ENCODE results near the gene AUTS2. TPM values are rescaled to one million over a fixed set of nuclear protein-coding genes. Genes with fewer than 3 reads are reported as not detected.

Gene AUTS2
- total and polyA plus RNA-seq, 9 of the 15 experiments (the other 6 are each of a cell fraction or from before 2014, with no cell fraction given) = 0.58 TPM; not detected in 8

DNA sequence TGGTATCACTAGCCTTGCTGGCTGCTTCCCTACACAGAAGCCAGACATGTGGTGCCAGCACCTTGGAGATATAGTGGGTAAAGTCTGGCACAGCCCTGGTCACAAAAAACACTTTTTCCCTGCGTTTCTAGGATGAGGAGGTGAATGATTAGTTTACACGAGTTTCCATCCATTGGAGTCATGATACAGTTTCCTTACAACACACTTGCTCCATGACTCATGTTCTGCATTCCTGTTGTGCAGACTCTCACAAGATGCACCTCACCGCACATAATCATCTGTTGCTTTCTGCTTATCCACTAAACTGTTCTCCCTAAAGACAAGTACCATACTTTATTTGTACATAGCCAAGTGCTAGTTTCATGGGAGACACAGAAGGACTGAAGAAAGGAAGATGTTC, 786.6 kb downstream of the AUTS2 start:
- POLR2A ChIA-PET = no interaction called here
- TF ChIP-seq HNRNPL (IDR thresholded peaks at IDR 0.05; ENCODE audit: low read depth, low read length) (no peak), PRPF4 (IDR thresholded peaks at IDR 0.05; ENCODE audit: insufficient read depth, low read depth, low read length, poor library complexity, severe bottlenecking) (no peak), ETS1 (conservative IDR thresholded peaks at IDR 0.05; ENCODE audit: control insufficient read depth, low read depth, low read length) (no peak), TOE1 (IDR thresholded peaks at IDR 0.05; ENCODE audit: borderline replicate concordance) (no peak), TOE1 (CRISPR knock-in tag; IDR thresholded peaks at IDR 0.05; ENCODE audit: borderline replicate concordance, low read depth) (no peak), TRIM24 (IDR thresholded peaks at IDR 0.05) (no peak), HDAC6 (IDR thresholded peaks at IDR 0.05; ENCODE audit: low read depth, low read length) (no peak), ATF6 (CRISPR knock-in tag; IDR thresholded peaks at IDR 0.05) (no peak), RNF2 (IDR thresholded peaks at IDR 0.05) (no peak)
- TF ChIP-seq, protein P1, sequence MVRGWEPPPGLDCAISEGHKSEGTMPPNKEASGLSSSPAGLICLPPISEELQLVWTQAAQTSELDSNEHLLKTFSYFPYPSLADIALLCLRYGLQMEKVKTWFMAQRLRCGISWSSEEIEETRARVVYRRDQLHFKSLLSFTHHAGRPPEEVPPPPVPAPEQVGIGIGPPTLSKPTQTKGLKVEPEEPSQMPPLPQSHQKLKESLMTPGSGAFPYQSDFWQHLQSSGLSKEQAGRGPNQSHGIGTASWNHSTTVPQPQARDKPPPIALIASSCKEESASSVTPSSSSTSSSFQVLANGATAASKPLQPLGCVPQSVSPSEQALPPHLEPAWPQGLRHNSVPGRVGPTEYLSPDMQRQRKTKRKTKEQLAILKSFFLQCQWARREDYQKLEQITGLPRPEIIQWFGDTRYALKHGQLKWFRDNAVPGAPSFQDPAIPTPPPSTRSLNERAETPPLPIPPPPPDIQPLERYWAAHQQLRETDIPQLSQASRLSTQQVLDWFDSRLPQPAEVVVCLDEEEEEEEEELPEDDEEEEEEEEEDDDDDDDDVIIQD (CRISPR knock-in tag; IDR thresholded peaks at IDR 0.05) = no peak
- TF ChIP-seq, protein P2, sequence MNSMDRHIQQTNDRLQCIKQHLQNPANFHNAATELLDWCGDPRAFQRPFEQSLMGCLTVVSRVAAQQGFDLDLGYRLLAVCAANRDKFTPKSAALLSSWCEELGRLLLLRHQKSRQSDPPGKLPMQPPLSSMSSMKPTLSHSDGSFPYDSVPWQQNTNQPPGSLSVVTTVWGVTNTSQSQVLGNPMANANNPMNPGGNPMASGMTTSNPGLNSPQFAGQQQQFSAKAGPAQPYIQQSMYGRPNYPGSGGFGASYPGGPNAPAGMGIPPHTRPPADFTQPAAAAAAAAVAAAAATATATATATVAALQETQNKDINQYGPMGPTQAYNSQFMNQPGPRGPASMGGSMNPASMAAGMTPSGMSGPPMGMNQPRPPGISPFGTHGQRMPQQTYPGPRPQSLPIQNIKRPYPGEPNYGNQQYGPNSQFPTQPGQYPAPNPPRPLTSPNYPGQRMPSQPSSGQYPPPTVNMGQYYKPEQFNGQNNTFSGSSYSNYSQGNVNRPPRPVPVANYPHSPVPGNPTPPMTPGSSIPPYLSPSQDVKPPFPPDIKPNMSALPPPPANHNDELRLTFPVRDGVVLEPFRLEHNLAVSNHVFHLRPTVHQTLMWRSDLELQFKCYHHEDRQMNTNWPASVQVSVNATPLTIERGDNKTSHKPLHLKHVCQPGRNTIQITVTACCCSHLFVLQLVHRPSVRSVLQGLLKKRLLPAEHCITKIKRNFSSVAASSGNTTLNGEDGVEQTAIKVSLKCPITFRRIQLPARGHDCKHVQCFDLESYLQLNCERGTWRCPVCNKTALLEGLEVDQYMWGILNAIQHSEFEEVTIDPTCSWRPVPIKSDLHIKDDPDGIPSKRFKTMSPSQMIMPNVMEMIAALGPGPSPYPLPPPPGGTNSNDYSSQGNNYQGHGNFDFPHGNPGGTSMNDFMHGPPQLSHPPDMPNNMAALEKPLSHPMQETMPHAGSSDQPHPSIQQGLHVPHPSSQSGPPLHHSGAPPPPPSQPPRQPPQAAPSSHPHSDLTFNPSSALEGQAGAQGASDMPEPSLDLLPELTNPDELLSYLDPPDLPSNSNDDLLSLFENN (IDR thresholded peaks at IDR 0.05; ENCODE audit: low read depth in 2 of 2, low read length in 2 of 2) = no peak
- TF ChIP-seq, protein P3, sequence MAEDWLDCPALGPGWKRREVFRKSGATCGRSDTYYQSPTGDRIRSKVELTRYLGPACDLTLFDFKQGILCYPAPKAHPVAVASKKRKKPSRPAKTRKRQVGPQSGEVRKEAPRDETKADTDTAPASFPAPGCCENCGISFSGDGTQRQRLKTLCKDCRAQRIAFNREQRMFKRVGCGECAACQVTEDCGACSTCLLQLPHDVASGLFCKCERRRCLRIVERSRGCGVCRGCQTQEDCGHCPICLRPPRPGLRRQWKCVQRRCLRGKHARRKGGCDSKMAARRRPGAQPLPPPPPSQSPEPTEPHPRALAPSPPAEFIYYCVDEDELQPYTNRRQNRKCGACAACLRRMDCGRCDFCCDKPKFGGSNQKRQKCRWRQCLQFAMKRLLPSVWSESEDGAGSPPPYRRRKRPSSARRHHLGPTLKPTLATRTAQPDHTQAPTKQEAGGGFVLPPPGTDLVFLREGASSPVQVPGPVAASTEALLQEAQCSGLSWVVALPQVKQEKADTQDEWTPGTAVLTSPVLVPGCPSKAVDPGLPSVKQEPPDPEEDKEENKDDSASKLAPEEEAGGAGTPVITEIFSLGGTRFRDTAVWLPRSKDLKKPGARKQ (CRISPR knock-in tag; IDR thresholded peaks at IDR 0.05) = no peak

More for the DNA sequence above, 786.6 kb downstream of the AUTS2 start:
- WGBS (ENCODE audit: insufficient coverage, low coverage, missing lambda C conversion rate) = 0% methylated on average over 3 of the region's 3 CpGs
- BruUV-seq (replicated peaks) = no TSS peak
- Histone ChIP-seq H3K4me2 (ENCODE audit: insufficient read depth, low read length) (no peak overlapping the region), H3K27me3 (ENCODE audit: control insufficient read depth in 2 of 2, insufficient read depth in 2 of 2, low read length in 2 of 2) (no peaks in the 10 kb centered on the region), H3K9ac (ENCODE audit: insufficient read depth in 1 of 2, low read depth in 2 of 2, low read length in 2 of 2) (no peak overlapping the region), H3K4me1 (replicated peaks in 1 of 2; ENCODE audit: control insufficient read depth in 2 of 2, insufficient read depth in 2 of 2, low read length in 2 of 2) (no peaks in the 10 kb centered on the region), H3K27ac (ENCODE audit: extremely low read depth, low read depth, low read length) (no peak overlapping the region), H3K79me2 (ENCODE audit: control insufficient read depth, insufficient read depth, low read length) (no peaks in the 10 kb centered on the region), H3K4me3 (no peak overlapping the region), H2AFZ (ENCODE audit: low read depth, low read length) (no peak overlapping the region), H3K9me3 (replicated peaks; ENCODE audit: control insufficient read depth, insufficient read depth, low read depth, low read length) (no peaks in the 10 kb centered on the region), H3K36me3 (ENCODE audit: control insufficient read depth, insufficient read depth, low read length) (no peaks in the 10 kb centered on the region), H4K20me1 (replicated peaks; ENCODE audit: control insufficient read depth, insufficient read depth, low read length) (no peaks in the 10 kb centered on the region), H3K9me1 (ENCODE audit: control insufficient read depth, insufficient read depth, low read length) (no peaks in the 10 kb centered on the region)
- in situ Hi-C loops (cut with MboI) (no loop called here), intact Hi-C loops (cut with micrococcal nuclease) (no loop called here)
- CTCF ChIA-PET (ENCODE audit: low intra/inter-chr PET ratio) = no interaction called here
- DNase-seq (ENCODE audit: extremely low read depth in 1 of 4, low spot score in 3 of 4) (no peak), FAIRE-seq (no peak), ATAC-seq (no peak)
